DND-41 (cell line): ENCODE data around the gene PTPRCAP.

Source experiments
- ATAC-seq: fragments of 200-7000 bp; cut with Tn5 transposase; 3 replicates; pipeline ENCODE4 v1.9.1; 2021; ENCODE audit warnings: low read depth; ENCODE audit not compliant: insufficient read depth
- DNase-seq: peaks from one replicate; pipeline ENCODE4 v3.0.0-alpha.2; 2020
- H2AFZ ChIP-seq: 2 replicates; pipeline ENCODE4 v1.6.0; 2012; ENCODE audit warnings: low read depth, low read length
- H3K27ac ChIP-seq: 2 replicates; pipeline ENCODE4 v1.5.1; 2012; ENCODE audit warnings: low read length, inconsistent platforms
- H3K27me3 ChIP-seq: fragments of 200-600 bp; sonication (generic); 2 replicates; pipeline ENCODE4 v1.6.0; 2012; ENCODE audit warnings: low read length, mild to moderate bottlenecking, inconsistent platforms; ENCODE audit not compliant: insufficient read depth, poor library complexity
- H3K36me3 ChIP-seq: 2 replicates; pipeline ENCODE4 v1.5.1; 2012; ENCODE audit warnings: low read length, inconsistent platforms; ENCODE audit not compliant: insufficient read depth
- H3K4me1 ChIP-seq: 2 replicates; pipeline ENCODE4 v1.5.1; 2012; ENCODE audit warnings: mild to moderate bottlenecking, low read length; ENCODE audit not compliant: insufficient read depth
- H3K4me2 ChIP-seq: 2 replicates; pipeline ENCODE4 v1.6.0; 2012; ENCODE audit warnings: mild to moderate bottlenecking, moderate library complexity, low read length, inconsistent platforms; ENCODE audit not compliant: insufficient read depth
- H3K4me3 ChIP-seq, 2 experiments: fragments of 200-600 bp in 1 of 2; shearing (Covaris generic) in 1 of 2; 2 replicates each; pipeline ENCODE4 v1.5.1; 2012 to 2016; ENCODE audit warnings: inconsistent platforms in 2 of 2, low read length in 2 of 2, mild to moderate bottlenecking in 2 of 2, low read depth in 1 of 2, moderate library complexity in 1 of 2
- H3K79me2 ChIP-seq: 2 replicates; pipeline ENCODE4 v1.6.0; 2012; ENCODE audit warnings: low read length, inconsistent platforms; ENCODE audit not compliant: insufficient read depth
- H3K9ac ChIP-seq: 2 replicates; pipeline ENCODE4 v1.6.0; 2012; ENCODE audit warnings: low read depth, mild to moderate bottlenecking, inconsistent platforms, low read length, moderate library complexity
- H3K9me3 ChIP-seq: 2 replicates; pipeline ENCODE4 v1.5.1; 2012; ENCODE audit warnings: low read length, moderate library complexity, mild to moderate bottlenecking, inconsistent platforms; ENCODE audit not compliant: insufficient read depth, severe bottlenecking
- H4K20me1 ChIP-seq: 2 replicates; pipeline ENCODE4 v1.6.0; 2012; ENCODE audit warnings: low read length; ENCODE audit not compliant: insufficient read depth
- EZH2 ChIP-seq: IDR thresholded peaks from 3 replicates; pipeline ENCODE4 v1.6.1; 2012; ENCODE audit warnings: borderline replicate concordance, low read depth, mild to moderate bottlenecking, moderate library complexity, low read length, inconsistent platforms; ENCODE audit not compliant: severe bottlenecking
- TF ChIP-seq, protein P1 (sequence below): IDR thresholded peaks from 2 replicates; pipeline ENCODE4 v1.5.1; 2012; ENCODE audit warnings: borderline replicate concordance, low read length, moderate library complexity, mild to moderate bottlenecking; ENCODE audit not compliant: poor library complexity, severe bottlenecking; ENCODE audit errors: extremely low read depth

PTPRCAP gene

DNA sequence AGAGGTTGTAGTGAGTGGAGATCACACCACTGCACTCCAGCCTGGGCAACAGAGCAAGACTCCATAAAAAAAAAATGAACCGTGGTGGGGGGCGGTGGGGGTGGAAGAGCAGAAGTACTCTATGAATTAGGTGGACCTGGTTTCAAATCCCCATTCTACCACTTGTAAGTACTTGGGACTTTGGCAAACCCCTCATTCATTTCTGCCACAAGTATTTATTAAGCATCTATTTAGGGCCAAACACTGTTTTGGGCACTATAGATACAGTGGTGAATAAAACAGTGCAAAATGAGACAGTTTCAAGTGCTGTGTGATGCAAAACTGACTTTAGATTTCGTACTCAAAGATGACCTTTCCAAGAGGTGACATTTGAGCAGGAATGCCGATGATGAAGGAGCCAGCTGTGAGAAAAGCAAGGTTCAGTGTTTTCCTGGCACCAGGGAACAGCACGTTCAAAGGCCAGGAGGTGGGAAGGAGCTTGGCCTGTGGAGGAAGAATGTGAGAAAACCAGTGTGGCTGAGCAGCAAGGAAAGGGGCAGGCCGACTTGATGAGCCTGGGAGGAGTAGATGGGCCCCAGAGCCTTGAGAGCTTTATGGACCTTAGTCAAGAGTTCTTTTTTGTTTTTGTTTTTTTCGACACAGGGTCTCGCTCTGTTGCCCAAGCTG lies 33.0 kb upstream of the PTPRCAP start:
- peak overlapping the region; percentile 10; the same call in 1 of the 2 replicates for H2AFZ ChIP-seq

DNA sequence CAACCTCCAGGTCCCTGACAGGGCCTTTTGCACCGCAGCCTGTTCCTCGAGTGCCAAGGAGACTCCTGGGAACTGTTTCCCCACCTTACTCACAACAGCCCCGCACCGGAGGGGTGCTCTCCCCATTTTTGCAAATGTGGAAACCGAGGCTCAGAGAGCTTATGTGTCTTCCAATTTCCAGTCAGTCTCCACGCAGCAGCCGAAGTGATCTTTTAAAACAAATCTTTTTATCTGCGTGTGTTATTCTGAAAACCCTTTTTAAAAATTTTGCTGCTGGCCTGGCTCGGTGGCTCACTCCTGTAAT lies 32.0 kb upstream of the PTPRCAP start:
- H3K27ac ChIP-seq, result peak overlapping the region; percentile 78
- H3K9me3 ChIP-seq, result no peaks in the 10 kb centered on the region
- H3K27me3 ChIP-seq, result no peaks in the 10 kb centered on the region
- peaks cover 30% of the 10 kb centered on the region for H3K79me2 ChIP-seq
- H3K4me1 ChIP-seq, result peaks cover 45% of the 10 kb centered on the region
- ATAC-seq (no peak), DNase-seq (no peak)
- peaks cover 12% of the 10 kb centered on the region; the same call in 1 of the 2 replicates for H3K36me3 ChIP-seq
- TF ChIP-seq, protein P1, sequence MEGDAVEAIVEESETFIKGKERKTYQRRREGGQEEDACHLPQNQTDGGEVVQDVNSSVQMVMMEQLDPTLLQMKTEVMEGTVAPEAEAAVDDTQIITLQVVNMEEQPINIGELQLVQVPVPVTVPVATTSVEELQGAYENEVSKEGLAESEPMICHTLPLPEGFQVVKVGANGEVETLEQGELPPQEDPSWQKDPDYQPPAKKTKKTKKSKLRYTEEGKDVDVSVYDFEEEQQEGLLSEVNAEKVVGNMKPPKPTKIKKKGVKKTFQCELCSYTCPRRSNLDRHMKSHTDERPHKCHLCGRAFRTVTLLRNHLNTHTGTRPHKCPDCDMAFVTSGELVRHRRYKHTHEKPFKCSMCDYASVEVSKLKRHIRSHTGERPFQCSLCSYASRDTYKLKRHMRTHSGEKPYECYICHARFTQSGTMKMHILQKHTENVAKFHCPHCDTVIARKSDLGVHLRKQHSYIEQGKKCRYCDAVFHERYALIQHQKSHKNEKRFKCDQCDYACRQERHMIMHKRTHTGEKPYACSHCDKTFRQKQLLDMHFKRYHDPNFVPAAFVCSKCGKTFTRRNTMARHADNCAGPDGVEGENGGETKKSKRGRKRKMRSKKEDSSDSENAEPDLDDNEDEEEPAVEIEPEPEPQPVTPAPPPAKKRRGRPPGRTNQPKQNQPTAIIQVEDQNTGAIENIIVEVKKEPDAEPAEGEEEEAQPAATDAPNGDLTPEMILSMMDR, result no peak
- TF ChIP-seq EZH2, result no peak
- peak overlapping the region; percentile 62 for H2AFZ ChIP-seq
- no peaks in the 10 kb centered on the region for H4K20me1 ChIP-seq
- peak overlapping the region; percentile 12 to 60; a peak in 3 of 4 replicates for H3K4me3 ChIP-seq
- H3K9ac ChIP-seq, result peak overlapping the region; percentile 95
- H3K4me2 ChIP-seq, result peak overlapping the region; percentile 98

More for the DNA sequence above, 33.0 kb upstream of the PTPRCAP start:
- Histone ChIP-seq H3K4me2 (no peak overlapping the region), H3K9me3 (no peaks in the 10 kb centered on the region), H3K27me3 (no peaks in the 10 kb centered on the region), H4K20me1 (no peaks in the 10 kb centered on the region), H3K36me3 (peaks cover 4% of the 10 kb centered on the region; the same call in 1 of the 2 replicates), H3K79me2 (peaks cover 22% of the 10 kb centered on the region), H3K9ac (no peak overlapping the region), H3K27ac (0 out of 2 replicates have a peak overlapping the region, but pooled peaks have one; percentile 8), H3K4me1 (peaks cover 39% of the 10 kb centered on the region), H3K4me3 (no peak overlapping the region)
- TF ChIP-seq, protein P1, result no peak
- no peak for ATAC-seq
- DNase-seq, result no peak

DNA sequence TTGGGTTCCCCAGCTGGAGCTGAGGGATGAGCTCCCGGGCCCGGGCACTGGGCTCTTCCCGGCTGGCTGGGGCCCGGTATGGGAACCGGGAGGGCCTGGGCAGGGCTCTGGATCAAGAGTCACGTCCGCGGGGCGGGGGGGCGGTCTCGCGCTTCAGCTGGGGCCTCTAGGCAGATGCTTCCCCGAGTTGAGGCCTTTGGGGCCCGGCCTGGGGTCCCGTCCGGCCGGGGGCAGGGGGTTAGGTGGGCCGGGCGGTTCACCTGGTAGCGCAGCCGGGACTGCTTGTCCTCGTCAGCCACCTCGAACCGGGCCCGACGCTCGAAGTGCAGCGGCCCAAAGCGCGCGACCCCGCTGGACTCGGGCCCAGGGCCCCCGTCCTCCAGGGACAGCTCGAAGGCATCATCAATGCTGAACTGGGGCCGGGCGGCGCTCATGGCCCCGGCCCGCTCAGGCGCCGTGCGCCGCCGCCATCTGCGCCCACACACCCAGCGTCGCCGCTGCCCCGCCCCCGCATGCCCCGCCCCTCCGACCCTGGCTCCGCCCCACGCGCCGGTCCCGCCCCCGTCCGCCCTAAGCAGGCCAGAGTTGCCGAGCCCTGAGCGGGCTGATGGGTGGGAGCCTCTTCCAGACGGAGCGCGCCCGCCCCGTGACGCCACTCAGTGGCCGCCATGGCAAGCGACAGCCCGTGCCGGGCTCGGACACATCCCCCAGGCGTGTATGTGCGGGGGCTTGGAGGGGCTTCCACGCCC lies 31.5 kb upstream of the PTPRCAP start, which contains the start of gene TMEM134:
Gene TMEM134 (minus strand): TSS at position 493 of the 749 bp plus-strand sequence. CDS start 59 bp downstream, at position 434.
- Histone ChIP-seq H3K27ac (peak within 1 kb of the TSS; percentile 87), H3K36me3 (peaks cover 12% of the 10 kb centered on the region; the same call in 1 of the 2 replicates), H3K9ac (peak within 1 kb of the TSS; percentile 95), H3K4me2 (peak within 1 kb of the TSS; percentile 98), H2AFZ (peak within 1 kb of the TSS; percentile 74), H3K9me3 (no peaks in the 10 kb centered on the region), H3K27me3 (no peaks in the 10 kb centered on the region), H3K4me1 (peaks cover 50% of the 10 kb centered on the region), H4K20me1 (no peaks in the 10 kb centered on the region), H3K4me3 (peak within 1 kb of the TSS; percentile 60 to 90), H3K79me2 (peaks cover 36% of the 10 kb centered on the region)
- ATAC-seq, result peak; percentile 80
- peak; percentile 93 for DNase-seq
- TF ChIP-seq EZH2, result no peak
- TF ChIP-seq, protein P1, result peak; percentile 77
